AG09309 (cell line): ENCODE measurements around the gene VSTM5.
"Not testable (repeated sequence)": the region's sequence is repeated elsewhere in the genome, so short reads cannot be mapped to it uniquely, and the experiment has no call there.

Experiments
- DNase-seq: peaks from one replicate; pipeline ENCODE4 v3.0.0-alpha.2; 2010; ENCODE audit warnings: low read depth
- H3K4me3 ChIP-seq: 2 replicates; pipeline ENCODE4 v1.5.1; 2011; ENCODE audit warnings: mild to moderate bottlenecking, low read depth, low read length, moderate library complexity; ENCODE audit not compliant: control insufficient read depth
- TF ChIP-seq, protein P1 (sequence below): IDR thresholded peaks from 2 replicates; pipeline ENCODE4 v1.5.1; 2011; ENCODE audit warnings: mild to moderate bottlenecking, low read depth, low read length, inconsistent platforms; ENCODE audit not compliant: insufficient read depth, control insufficient read depth; ENCODE audit errors: missing control alignments

The VSTM5 gene, protein sequence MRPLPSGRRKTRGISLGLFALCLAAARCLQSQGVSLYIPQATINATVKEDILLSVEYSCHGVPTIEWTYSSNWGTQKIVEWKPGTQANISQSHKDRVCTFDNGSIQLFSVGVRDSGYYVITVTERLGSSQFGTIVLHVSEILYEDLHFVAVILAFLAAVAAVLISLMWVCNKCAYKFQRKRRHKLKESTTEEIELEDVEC

DNA sequence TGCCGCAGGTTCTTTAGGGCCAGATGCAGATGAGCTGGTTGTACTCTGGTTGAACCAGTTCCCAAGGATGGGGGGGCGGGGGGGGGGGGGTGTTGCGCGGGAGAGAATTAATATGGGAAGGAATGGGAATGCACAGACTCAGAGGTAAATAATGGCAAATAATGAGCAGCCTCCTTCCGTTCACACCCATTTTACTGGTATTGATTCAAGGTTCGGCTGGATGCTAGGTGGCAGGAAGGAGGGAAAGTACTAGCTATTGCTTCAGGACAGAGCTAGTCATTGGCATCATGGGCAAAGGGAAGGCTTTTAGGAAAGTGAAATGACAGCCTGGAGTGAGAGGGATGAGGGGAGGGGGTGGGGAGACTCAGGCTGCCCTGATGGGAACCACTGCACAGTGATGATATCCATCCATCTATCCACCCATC is at the start of gene VSTM5:
Gene VSTM5, minus strand, starts transcription at position 25 of the 425 bp plus-strand sequence. CDS start 116 bp downstream, outside the sequence.
- H3K4me3 ChIP-seq = peak within 1 kb of the TSS; percentile 34
- no peak for DNase-seq
- TF ChIP-seq, protein P1, sequence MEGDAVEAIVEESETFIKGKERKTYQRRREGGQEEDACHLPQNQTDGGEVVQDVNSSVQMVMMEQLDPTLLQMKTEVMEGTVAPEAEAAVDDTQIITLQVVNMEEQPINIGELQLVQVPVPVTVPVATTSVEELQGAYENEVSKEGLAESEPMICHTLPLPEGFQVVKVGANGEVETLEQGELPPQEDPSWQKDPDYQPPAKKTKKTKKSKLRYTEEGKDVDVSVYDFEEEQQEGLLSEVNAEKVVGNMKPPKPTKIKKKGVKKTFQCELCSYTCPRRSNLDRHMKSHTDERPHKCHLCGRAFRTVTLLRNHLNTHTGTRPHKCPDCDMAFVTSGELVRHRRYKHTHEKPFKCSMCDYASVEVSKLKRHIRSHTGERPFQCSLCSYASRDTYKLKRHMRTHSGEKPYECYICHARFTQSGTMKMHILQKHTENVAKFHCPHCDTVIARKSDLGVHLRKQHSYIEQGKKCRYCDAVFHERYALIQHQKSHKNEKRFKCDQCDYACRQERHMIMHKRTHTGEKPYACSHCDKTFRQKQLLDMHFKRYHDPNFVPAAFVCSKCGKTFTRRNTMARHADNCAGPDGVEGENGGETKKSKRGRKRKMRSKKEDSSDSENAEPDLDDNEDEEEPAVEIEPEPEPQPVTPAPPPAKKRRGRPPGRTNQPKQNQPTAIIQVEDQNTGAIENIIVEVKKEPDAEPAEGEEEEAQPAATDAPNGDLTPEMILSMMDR = no peak

DNA sequence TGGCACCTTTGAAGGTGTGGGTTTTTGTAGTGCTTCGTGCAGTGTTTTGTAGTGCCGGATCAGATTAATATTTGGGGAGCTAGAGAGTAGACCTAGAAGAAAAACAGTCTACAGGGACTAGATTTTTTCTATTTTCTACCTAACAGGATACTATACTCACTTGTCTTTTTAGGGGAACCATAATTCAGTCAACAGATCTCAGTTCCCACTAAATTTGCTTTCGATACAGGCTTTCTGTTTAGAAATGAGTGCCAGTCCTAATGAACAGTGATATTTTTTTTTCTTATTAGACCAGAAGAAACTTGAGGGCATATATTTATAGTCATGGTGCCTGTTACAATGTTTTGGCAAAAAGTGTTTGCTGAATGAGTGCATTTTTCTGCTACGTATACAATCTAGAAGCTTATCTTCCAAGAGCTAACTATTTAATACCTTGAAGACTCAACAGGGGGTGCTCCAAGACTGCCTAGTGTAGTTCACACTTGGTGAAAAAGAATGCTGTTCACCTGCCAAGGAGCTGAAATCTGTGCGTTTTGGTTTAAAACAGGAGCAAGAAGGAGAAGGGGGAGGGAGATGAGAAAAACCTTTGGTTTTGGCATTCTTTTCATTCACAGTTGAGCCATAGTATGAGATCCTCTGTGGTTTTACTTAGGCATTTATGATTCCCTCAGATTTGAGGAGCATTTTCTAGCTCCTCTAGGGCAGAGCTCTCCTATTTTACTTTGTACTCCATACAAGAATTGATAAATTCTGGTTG is 44.9 kb upstream of the VSTM5 start:
- H3K4me3 ChIP-seq = no peak overlapping the region
- DNase-seq = peak; percentile 85
- TF ChIP-seq, protein P1 = peak; percentile 81

DNA sequence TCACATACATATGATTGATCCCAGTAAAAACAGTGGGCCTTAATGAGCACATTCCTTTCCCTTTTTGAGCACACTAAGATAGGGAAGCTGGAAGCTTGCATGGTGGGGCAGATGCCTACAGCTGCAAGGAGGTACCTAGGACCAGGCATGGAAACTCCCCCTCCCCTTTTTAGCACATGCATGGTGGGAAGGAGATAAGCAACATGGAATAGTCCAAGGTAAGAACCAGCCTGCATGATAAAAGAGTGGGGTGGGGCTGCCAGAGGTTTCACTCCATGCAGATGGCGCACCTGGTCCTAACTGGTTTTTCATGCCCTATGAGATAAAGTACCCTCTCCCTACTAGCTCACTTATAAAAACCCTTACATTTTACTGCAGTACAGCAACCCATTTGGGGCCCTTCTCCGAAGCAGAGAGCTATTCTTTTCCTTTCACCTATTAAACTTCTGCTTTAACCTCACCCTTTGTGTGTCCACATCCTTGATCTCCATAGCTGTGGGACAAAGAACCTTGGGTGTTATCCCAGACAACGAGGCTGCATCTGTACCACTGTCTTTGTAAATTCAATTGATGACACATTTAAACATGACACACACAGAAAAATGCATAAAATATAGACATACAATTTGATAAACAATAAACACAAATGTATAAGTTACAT is 40.1 kb upstream of the VSTM5 start:
- TF ChIP-seq, protein P1 = no peak
- DNase-seq = no peak

DNA sequence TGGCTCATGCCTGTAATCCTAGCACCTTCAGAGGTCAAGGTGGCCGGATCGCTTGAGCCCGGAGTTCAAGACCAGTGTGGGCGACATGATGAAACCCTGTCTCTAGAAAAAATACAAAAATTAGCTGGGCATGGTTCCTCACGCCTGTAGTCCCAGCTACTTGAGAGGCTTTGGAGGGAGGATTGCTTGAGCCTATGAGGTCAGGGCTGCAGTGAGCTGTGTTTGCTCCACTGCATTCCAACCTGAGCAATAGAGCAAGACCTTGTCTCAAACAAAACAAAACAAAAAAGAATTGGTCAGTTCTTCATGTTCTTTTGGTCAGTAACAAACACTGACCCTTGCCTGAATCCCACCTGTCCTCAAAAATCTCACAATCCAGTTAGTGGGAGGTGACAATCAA is 36.7 kb upstream of the VSTM5 start:
- TF ChIP-seq, protein P1 = no peak
- no peak for DNase-seq
- no peak overlapping the region for H3K4me3 ChIP-seq

More for the DNA sequence above, 40.1 kb upstream of the VSTM5 start:
- no peak overlapping the region for H3K4me3 ChIP-seq

DNA sequence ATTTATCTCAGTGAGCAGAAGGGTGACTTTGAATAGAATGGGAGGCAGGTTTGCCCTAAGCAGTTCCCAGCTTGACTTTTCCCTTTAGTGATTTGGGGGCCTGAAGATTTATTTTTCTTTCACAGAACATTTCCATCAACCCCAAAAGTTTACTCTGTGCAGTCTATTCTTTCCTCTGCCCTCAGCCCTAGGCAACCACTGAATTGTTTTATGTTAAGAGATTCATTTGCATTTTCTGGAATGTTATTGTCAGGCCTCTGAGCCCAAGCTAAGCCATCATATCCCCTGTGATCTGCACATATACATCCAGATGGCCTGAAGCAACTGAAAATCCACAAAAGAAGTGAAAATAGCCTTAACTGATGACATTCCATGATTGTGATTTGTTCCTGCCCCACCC is 28.7 kb upstream of the VSTM5 start:
- DNase-seq, H3K4me3 ChIP-seq: not testable (repeated sequence)

DNA sequence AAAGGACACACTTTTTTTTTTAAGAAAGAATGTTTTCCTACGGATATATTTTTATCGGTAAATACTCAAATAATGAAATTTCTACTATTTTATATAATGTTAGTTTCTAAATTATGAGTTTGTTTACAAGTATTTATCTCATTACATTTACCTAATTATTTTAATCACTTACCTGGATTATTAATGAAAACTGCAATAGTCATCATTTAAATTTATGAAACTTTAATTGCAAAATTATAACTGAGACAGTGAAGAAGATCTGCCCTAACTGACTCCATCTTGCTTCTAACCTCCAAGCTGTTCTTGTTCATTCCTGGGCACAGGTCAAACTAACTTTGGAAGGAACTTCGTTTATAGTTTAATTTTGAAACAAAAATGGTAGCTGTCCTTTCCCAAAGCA is 25.2 kb upstream of the VSTM5 start:
- no peak overlapping the region for H3K4me3 ChIP-seq
- DNase-seq = no peak
- TF ChIP-seq, protein P1 = no peak

DNA sequence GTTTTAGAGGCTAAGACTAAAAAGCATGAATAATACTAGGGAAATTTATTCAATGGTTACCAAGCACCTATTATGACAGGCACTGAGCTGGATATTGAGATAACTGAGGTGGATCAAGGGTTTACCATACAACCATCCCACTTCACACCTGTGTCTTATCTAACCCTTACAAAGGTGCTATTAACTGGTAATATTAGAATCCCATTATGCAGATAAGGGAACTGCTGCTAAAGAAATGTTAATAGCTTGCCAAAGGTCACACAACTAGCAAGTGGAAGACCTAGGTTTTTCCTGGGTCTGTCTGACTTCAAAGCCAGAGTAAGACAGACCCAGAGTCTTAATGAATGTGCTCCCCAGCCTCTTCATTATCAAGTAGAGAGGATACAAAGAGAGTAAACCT is 21.1 kb upstream of the VSTM5 start:
- TF ChIP-seq, protein P1 = no peak
- no peak for DNase-seq
- H3K4me3 ChIP-seq = no peak overlapping the region
